Measurements from ENCODE around the gene RPS6KA2.

RPS6KA2 gene

GRCh38 chr6:166633732-166634535, 6.9 kb upstream of the RPS6KA2 start:
- peak; percentile 86 for DNase-seq

DNA sequence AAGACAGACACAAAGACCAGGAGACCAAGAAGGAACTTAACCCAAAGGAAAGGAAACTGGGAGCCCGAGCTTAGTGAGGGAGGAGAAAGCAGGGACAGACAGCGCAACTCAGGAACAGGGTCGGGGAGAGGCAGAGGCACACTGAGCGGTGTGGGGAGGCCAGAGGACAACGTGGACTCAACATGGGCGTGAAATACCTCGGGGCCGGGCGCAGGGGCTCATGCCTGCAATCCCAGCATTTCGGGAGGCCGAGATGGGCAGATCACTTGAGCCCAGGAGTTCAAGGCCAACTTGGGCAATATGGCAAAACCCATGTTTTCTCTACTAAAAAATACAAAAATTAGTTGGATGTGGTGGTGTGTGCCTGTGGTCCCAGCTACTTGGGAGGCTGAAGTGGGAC, 5.7 kb upstream of the RPS6KA2 start:
- no peak for DNase-seq

DNA sequence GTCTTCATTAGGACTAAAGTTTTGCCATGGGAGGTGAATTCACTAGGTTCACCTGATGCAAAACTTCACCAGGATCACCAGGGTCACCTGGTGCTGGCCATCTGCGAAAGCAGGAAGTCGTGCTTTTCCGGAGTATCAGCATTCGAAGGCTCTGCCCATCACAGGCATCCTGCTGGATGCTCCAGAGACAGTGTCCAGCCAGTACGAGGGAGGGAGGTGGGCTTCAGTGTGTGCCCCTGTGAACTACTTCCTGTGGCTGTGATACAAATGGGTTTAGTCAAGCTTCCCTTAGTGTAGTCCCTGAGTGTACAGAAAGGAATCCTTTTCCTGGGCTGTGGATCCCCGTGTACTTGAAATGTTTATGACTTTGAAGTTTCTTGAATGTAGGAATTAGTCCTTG, 3.4 kb upstream of the RPS6KA2 start:
- DNase-seq = no peak

- no peak for DNase-seq
Observed at GRCh38 chr6:166629628-166630027, 2.6 kb upstream of the RPS6KA2 start.

- DNase-seq = peak; percentile 64
Observed at GRCh38 chr6:166627875-166628801, 1.1 kb upstream of the RPS6KA2 start.

GRCh38 chr6:166626177-166627032, 646 bp downstream of the RPS6KA2 start:
- DNase-seq = peak; percentile 71

DNA sequence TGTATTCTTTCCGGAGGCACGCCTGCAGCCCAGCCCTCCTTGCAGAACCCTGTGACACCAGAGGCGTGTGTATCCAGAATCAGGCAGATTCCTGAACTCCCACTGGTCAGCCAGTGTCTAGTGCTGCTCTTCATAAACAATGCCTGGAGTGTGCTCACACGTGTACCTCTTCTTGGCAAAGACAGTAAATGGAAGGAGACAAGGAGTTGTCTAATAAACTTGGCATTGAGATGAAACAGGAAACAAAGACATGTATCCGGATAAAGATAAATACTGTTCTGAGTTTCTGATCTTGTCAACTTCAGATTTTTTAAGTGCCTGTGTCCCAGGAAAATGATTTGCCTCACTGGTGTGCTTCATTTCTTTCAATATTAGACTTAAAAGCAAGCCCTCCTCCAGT, 1.7 kb downstream of the RPS6KA2 start:
- no peak for DNase-seq

- peak; percentile 78 for DNase-seq
Observed at GRCh38 chr6:166624275-166624674, 2.8 kb downstream of the RPS6KA2 start.

DNA sequence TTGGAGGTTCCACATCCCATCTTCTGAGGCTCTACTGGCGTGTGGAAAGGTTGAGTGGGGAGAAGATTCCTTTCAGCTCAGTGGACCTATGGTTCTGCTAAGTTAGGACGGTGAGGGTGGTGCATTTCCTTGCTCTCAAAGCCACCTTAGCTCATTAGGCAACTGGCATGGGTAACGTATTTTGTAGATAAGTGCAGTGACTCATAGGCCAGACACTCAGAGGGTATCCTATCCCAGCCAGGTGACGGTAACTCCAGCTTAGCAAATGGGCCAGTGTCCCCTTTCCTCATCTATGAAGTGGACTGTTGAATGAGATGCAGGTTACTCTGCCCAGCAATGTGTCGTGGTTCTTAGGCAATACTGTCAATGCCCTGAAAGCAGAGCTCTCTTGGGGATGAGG, 3.7 kb downstream of the RPS6KA2 start:
- DNase-seq = no peak

DNA sequence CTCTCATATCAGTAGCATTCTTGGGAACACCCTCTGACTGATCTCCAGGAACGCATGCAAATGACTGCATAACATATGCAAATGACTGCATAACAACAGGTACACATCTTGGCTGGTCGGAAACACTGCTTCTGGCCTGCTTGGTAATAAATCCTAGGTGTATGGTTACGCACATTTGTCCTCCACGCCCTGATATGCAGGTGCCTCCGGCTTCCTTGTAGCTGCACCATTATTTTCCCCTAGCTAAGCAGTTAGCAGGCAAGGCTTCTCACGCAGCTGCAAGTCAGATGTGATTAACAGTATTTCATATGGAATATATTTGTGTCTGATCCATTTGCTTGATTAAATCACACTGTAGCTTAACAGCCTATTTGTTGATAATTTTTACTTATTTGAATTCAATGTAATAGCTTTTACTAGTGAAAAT, 5.9 kb downstream of the RPS6KA2 start:
- DNase-seq = peak; percentile 83

GRCh38 chr6:166620478-166621113, 6.5 kb downstream of the RPS6KA2 start:
- DNase-seq = peak; percentile 38

- peak; percentile 33 for DNase-seq
Observed at GRCh38 chr6:166619912-166620311, 7.1 kb downstream of the RPS6KA2 start.

GRCh38 chr6:166618866-166619761, 7.9 kb downstream of the RPS6KA2 start:
- DNase-seq = no peak

- no peak for DNase-seq
Observed at GRCh38 chr6:166618251-166618650, 8.8 kb downstream of the RPS6KA2 start.

- DNase-seq = no peak
Observed at GRCh38 chr6:166617359-166617758, 9.7 kb downstream of the RPS6KA2 start.

DNA sequence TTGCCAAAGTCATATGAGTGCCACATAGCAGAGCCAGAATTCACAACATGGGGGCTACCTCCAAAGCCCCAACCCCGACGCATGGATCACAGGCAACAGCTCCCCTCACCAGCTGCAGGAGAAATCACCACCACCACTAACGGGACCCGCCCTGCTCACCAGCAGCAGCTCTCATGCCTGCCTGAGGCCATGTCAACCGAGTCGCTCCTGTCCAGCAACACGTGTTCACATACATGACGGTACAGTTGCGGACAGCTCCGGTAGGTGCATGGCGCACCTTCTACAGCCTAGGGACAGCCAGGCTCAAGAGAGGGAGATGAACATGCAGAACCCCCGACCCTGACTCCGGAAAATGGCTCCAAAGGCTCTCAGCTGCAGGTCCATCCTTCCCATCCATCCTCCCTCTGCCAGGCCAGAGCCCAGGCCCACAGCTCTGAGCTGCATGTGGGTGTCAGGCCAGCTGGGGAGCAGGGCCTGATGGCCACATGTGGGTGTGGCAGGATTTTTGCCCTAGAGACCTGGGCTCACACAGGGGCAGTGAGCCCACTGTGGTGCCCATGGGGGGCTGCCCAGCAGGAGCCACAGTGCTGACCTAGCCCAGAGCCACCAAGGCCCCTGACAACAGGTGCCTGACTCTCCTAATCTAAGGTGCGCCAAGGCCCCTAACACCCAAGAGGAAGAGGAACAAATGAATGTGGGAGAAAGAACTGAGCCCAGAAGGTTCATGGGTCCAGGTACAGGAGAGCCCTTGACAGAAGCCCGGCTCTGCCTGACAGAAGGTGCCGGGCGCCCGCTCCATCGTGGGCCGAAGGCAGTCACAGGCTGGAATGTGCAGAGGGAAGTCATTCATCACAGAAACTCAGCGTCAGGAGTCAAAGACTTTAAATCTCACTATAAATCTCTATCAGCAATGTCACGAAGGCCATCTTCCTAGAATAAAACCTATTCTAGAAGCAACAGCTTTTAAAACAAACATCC, 10.5 kb downstream of the RPS6KA2 start:
- no peak for DNase-seq

GRCh38 chr6:166615059-166615770, 11.8 kb downstream of the RPS6KA2 start:
- DNase-seq = no peak

DNA sequence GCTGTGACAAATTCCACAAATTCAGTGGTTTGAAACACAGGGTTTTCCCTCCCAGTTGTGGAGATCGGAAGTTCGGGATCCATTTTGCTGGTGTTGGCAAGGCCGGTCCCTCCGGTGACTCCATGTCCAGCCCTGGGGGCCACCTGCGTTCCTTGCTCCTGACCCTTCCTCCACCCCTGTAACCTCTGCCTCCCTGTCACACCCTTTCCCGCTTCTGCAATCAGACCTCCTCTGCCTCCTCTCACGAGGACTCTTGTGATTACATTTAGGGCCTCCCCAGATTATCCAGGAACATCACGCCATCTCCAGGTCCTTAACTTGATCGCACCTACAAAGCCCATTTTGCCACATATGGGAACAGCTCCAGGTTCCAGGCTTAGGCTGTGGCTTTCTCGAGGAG, 12.5 kb downstream of the RPS6KA2 start:
- DNase-seq = no peak

- DNase-seq = no peak
Observed at GRCh38 chr6:166614171-166614583, 12.9 kb downstream of the RPS6KA2 start.
